Measurements from ENCODE around the gene HNRNPU.

DNA sequence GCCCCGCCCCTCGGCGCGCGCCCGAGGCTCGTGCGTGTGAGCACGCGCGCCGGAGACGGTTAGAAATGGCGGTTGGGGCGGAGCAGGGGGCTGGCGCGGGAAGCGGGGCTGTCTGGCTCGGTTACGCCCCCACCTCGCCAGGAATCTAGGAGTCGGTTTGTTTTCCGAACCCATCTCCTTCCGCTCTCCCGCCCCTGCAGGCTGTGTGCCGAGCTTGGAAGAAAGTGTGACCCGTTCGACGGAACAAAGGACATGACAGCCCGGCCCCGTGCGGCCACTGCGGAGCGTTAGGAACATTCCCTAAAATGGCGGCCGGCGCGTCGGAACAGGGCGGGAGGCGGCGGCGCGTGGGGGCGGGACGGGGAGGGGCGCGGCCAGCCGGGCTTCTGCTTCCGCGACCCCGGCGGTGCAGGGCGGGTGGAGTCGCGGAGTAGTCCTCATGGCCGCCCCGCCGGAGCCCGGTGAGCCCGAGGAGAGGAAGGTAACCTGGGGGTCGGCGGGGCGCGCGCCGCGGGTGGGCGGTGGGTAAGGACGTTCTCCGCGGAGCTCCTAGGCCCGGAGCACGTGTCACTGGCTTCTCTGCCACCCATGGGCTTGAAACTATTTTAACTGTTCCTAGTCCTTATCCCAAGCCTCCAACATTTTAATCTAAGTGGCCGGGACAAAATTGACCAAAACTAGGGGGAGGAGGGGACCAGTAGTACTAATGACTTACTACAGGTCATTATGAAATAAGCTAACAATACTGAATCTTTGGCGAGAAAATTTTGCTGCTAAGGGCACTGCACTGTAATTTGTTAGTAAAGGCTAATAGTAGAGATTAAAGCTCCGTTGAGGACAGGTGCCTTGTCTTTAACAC, 28.8 kb downstream of the HNRNPU start, which contains the start of gene COX20:
- peak; percentile 14 to 53 for TF ChIP-seq POLR2A (IDR thresholded peaks at IDR 0.05)
- TF ChIP-seq, protein P1, sequence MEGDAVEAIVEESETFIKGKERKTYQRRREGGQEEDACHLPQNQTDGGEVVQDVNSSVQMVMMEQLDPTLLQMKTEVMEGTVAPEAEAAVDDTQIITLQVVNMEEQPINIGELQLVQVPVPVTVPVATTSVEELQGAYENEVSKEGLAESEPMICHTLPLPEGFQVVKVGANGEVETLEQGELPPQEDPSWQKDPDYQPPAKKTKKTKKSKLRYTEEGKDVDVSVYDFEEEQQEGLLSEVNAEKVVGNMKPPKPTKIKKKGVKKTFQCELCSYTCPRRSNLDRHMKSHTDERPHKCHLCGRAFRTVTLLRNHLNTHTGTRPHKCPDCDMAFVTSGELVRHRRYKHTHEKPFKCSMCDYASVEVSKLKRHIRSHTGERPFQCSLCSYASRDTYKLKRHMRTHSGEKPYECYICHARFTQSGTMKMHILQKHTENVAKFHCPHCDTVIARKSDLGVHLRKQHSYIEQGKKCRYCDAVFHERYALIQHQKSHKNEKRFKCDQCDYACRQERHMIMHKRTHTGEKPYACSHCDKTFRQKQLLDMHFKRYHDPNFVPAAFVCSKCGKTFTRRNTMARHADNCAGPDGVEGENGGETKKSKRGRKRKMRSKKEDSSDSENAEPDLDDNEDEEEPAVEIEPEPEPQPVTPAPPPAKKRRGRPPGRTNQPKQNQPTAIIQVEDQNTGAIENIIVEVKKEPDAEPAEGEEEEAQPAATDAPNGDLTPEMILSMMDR (IDR thresholded peaks at IDR 0.05) = no peak
